HuH-7.5 (cell line): ENCODE measurements around the gene PIAS4.

Source experiments
- DNase-seq: peaks from one replicate; pipeline ENCODE4 v3.0.0; 2011; ENCODE audit warnings: low spot score

The PIAS4 gene

GRCh38 chr19:4059891-4060620 lies 52.5 kb downstream of the PIAS4 start:
- no peak for DNase-seq

GRCh38 chr19:4060621-4061177 lies 53.2 kb downstream of the PIAS4 start:
- DNase-seq: no peak

- DNase-seq: peak; percentile 92
Observed at GRCh38 chr19:4061178-4061682, 53.7 kb downstream of the PIAS4 start.

GRCh38 chr19:4061683-4062418 lies 54.3 kb downstream of the PIAS4 start:
- DNase-seq: no peak

- no peak for DNase-seq
Observed at GRCh38 chr19:4062419-4063368, 55.2 kb downstream of the PIAS4 start.

GRCh38 chr19:4063369-4064148 lies 56.0 kb downstream of the PIAS4 start:
- no peak for DNase-seq

- no peak for DNase-seq
Observed at GRCh38 chr19:4064149-4064495, 56.6 kb downstream of the PIAS4 start.

GRCh38 chr19:4064496-4065260 lies 57.1 kb downstream of the PIAS4 start:
- no peak for DNase-seq

GRCh38 chr19:4065430-4066175 lies 58.1 kb downstream of the PIAS4 start:
- DNase-seq: peak; percentile 99

GRCh38 chr19:4066176-4066606 lies 58.7 kb downstream of the PIAS4 start:
- no peak for DNase-seq

GRCh38 chr19:4066682-4067395 lies 59.3 kb downstream of the PIAS4 start, which contains the start of gene ZBTB7A:
Gene ZBTB7A (minus strand): TSS chr19:4066899. CDS start chr19:4055232, 11,667 bp downstream.
- DNase-seq: no peak

GRCh38 chr19:4067396-4068046 lies 60.0 kb downstream of the PIAS4 start:
- DNase-seq: no peak

GRCh38 chr19:4068047-4068966 lies 60.8 kb downstream of the PIAS4 start:
- DNase-seq: no peak

- DNase-seq: no peak
Observed at GRCh38 chr19:4069331-4069959, 61.9 kb downstream of the PIAS4 start.

- DNase-seq: no peak
Observed at GRCh38 chr19:4071610-4072009, 64.1 kb downstream of the PIAS4 start.

- no peak for DNase-seq
Observed at GRCh38 chr19:4075373-4075772, 67.8 kb downstream of the PIAS4 start.

GRCh38 chr19:4077007-4077374 lies 69.5 kb downstream of the PIAS4 start:
- no peak for DNase-seq
